ENCODE results near the gene TUBE1.
"Not testable (repeated sequence)": the region's sequence is repeated elsewhere in the genome, so short reads cannot be mapped to it uniquely, and the experiment has no call there.

The TUBE1 gene

GRCh38 chr6:112081569-112081968 lies 5.7 kb downstream of the TUBE1 start:
- no peak overlapping the region for H3K4me3 ChIP-seq (ENCODE audit: low read length)
- no peak for DNase-seq (ENCODE audit: low read depth, low spot score)

GRCh38 chr6:112066606-112067005 lies 20.7 kb downstream of the TUBE1 start:
- no peak for DNase-seq (ENCODE audit: low read depth, low spot score)
- H3K4me3 ChIP-seq (ENCODE audit: low read length), result no peak overlapping the region

GRCh38 chr6:112065426-112065986 lies 21.8 kb downstream of the TUBE1 start:
- no peak for DNase-seq (ENCODE audit: low read depth, low spot score)
- H3K4me3 ChIP-seq (ENCODE audit: low read length), result no peak overlapping the region

- no peak overlapping the region for H3K4me3 ChIP-seq (ENCODE audit: low read length)
- no peak for DNase-seq (ENCODE audit: low read depth, low spot score)
Observed at GRCh38 chr6:112062966-112063365, 24.3 kb downstream of the TUBE1 start.

- no peak for DNase-seq (ENCODE audit: low read depth, low spot score)
- H3K4me3 ChIP-seq (ENCODE audit: low read length), result no peak overlapping the region
Observed at GRCh38 chr6:112061605-112062004, 25.7 kb downstream of the TUBE1 start.

GRCh38 chr6:112058243-112059032 lies 28.8 kb downstream of the TUBE1 start:
- no peak for DNase-seq (ENCODE audit: low read depth, low spot score)
- no peak overlapping the region for H3K4me3 ChIP-seq (ENCODE audit: low read length)

GRCh38 chr6:112054555-112055190 lies 32.6 kb downstream of the TUBE1 start:
- H3K4me3 ChIP-seq (ENCODE audit: low read length), result no peak overlapping the region
- no peak for DNase-seq (ENCODE audit: low read depth, low spot score)

GRCh38 chr6:112054001-112054400 lies 33.3 kb downstream of the TUBE1 start, which contains the start of gene CCN6:
Gene CCN6 (plus strand): TSS chr6:112054104. CDS start chr6:112054358, 254 bp downstream.
- DNase-seq (ENCODE audit: low read depth, low spot score), result no peak
- H3K4me3 ChIP-seq (ENCODE audit: low read length), result no peak within 1 kb of the TSS

- not testable (repeated sequence) for DNase-seq (ENCODE audit: low read depth, low spot score); H3K4me3 ChIP-seq (ENCODE audit: low read length)
Observed at GRCh38 chr6:112051251-112051740, 36.0 kb downstream of the TUBE1 start.

- H3K4me3 ChIP-seq (ENCODE audit: low read length), result no peak overlapping the region
- DNase-seq (ENCODE audit: low read depth, low spot score), result no peak
Observed at GRCh38 chr6:112050429-112050828, 36.9 kb downstream of the TUBE1 start.

GRCh38 chr6:112049996-112050395 lies 37.3 kb downstream of the TUBE1 start:
- no peak overlapping the region for H3K4me3 ChIP-seq (ENCODE audit: low read length)
- no peak for DNase-seq (ENCODE audit: low read depth, low spot score)

GRCh38 chr6:112049026-112049799 lies 38.1 kb downstream of the TUBE1 start:
- no peak for DNase-seq (ENCODE audit: low read depth, low spot score)
- H3K4me3 ChIP-seq (ENCODE audit: low read length), result no peak overlapping the region

GRCh38 chr6:112047523-112047922 lies 39.8 kb downstream of the TUBE1 start:
- DNase-seq (ENCODE audit: low read depth, low spot score); H3K4me3 ChIP-seq (ENCODE audit: low read length): not testable (repeated sequence)

GRCh38 chr6:112044856-112045255 lies 42.4 kb downstream of the TUBE1 start:
- DNase-seq (ENCODE audit: low read depth, low spot score), result no peak
- H3K4me3 ChIP-seq (ENCODE audit: low read length), result no peak overlapping the region

- H3K4me3 ChIP-seq (ENCODE audit: low read length), result no peak overlapping the region
- DNase-seq (ENCODE audit: low read depth, low spot score), result no peak
Observed at GRCh38 chr6:112044196-112044595, 43.1 kb downstream of the TUBE1 start.

- DNase-seq (ENCODE audit: low read depth, low spot score), result peak; percentile 90
- H3K4me3 ChIP-seq (ENCODE audit: low read length), result peak overlapping the region; percentile 84
Observed at GRCh38 chr6:112043032-112044007, 44.0 kb downstream of the TUBE1 start.

GRCh38 chr6:112041535-112041934 lies 45.7 kb downstream of the TUBE1 start:
- H3K4me3 ChIP-seq (ENCODE audit: low read length), result no peak overlapping the region
- DNase-seq (ENCODE audit: low read depth, low spot score), result no peak

- DNase-seq (ENCODE audit: low read depth, low spot score), result no peak
Observed at GRCh38 chr6:112040956-112041355, 46.3 kb downstream of the TUBE1 start.

More at GRCh38 chr6:112040956-112041355, 46.3 kb downstream of the TUBE1 start:
- H3K4me3 ChIP-seq (ENCODE audit: low read length), result no peak overlapping the region

Measured in Jurkat, Clone E6-1 (cell line).